Activated T-cell treated with anti-CD3 and anti-CD28 coated beads for 48 hours (primary cell): ENCODE measurements around the gene ADARB2.
"Not testable (repeated sequence)": the region's sequence is repeated elsewhere in the genome, so short reads cannot be mapped to it uniquely, and the experiment has no call there.

ENCODE experiments used
- DNase-seq: peaks from one replicate; pipeline ENCODE4 v3.0.0-alpha.2; 2020; ENCODE audit warnings: low read depth

ADARB2 gene

DNA sequence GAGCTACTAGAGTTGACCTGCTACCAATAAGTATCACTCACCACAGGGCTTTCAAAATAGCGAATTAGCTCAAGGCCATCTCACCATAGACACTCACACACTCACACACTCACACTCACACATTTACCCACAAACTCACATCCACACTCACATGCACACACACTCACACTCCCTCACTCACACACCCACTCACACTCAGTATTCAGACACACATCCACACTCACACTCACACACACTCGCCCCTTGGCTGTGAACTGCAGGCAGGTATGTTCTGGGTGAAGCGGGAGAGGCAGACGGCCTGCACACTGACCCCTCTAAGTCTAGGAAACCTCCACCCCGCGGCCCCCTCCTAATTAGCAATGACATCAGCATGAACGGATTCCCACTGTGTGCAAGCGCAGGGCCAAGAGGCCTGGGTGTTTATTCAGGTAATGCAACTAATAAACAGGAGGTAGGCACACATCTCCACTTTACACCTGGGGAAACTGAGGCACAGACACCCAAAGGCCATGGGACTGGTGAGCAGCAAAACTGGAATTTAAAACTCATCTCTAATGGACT, 94.6 kb downstream of the ADARB2 start:
- no peak for DNase-seq

DNA sequence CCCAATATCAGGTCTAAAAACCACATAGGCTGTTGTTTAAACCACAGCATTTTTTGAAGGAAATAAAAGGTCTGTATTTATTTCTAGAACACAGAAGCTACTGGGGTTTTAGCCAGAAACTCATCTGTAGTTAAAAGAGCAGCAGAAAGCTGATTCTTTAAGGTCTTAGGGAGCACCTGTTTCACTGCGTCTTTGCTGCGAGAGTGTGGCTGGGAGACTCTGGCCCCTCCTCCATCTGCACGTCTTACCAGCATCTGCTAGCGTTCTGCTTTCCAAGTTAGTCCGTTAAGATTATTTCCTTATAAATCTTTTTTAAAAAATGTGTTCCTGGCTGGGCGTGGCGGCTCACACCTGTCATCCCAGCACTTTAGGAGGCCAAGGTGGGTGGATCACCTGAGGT, 95.9 kb downstream of the ADARB2 start:
- no peak for DNase-seq

DNA sequence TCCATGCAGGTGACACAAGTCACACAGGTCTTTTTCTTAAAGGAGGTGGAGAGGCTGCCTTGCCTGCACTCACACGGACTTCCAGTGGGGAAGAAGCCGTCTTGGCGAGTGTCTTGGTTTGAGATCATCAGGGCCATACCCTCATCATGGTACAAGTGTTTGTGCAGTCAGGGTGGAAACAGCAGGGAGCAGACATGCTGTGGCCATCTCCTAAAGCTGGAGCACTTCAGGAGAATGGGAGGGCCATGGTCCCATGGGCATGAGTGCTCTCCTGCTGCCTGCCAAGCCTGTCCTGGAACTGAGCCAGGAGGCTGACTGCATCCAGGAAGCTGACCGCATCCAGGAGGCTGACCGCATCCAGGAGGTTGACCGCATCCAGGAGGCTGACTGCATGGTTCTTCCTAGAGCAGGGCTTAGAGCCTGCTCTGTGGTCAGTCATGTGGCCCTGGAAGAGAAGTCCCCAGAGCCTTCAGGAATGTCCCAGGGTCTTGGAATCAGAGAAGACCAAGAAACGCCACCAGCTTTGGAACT, 98.4 kb downstream of the ADARB2 start:
- DNase-seq: no peak

DNA sequence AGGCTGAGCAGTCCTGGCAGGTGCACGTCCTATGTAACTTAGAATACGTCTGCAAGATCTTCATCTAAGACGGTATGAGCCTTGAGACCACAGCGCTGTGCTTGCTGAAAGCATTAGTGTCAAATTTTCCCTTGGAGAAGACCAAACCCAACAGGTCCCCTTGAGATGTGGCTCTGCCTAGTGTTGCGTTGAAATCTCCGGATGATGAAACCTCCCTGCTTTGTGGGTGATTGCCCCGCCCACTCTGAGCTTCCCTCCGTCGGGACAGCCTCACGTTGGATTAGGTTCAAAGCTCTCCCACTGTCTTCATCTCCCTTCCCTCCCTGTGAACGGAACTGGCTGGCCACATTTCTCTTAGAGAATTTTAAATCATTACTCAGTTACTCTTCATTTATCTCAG, 102.0 kb downstream of the ADARB2 start:
- DNase-seq: no peak

DNA sequence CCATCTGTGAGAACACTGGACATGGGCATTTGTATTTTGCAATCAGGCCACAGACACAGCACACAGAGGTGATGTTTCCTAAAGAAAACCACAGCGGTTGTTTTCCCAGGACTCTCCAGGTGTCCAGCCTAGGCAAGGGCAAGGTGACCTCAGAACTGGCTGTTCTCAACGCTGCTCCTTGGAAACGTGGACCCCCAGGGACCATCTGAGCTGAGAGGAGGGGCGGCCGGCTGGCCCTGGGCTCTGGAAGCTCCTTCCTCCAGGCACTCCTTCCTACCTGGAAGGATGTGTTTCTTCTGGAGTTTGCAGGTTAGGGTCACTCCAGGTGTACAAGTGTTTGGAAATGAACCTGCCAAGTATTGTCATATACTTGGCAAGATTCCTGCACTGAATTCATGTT, 103.1 kb downstream of the ADARB2 start:
- DNase-seq: no peak

DNA sequence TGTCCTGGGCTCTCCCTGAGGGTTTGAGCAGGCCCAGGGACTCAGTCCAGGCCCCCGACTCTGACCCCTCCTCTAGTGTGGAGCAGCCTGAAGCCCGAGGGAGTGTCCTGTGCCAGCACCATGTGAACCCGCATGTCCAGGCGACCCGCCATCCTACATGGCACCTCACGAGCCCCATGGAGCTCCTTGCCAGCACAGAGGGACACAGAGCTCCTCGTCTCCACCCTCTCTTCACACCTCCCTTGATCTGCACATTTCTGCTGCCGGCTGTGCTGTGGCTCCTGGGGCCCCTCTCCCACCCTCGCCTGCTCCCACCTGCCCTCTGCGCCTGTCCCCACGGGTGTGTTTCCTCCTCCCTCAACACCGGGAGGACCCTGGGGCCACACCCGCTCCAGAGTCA, 103.5 kb downstream of the ADARB2 start:
- DNase-seq: no peak

DNA sequence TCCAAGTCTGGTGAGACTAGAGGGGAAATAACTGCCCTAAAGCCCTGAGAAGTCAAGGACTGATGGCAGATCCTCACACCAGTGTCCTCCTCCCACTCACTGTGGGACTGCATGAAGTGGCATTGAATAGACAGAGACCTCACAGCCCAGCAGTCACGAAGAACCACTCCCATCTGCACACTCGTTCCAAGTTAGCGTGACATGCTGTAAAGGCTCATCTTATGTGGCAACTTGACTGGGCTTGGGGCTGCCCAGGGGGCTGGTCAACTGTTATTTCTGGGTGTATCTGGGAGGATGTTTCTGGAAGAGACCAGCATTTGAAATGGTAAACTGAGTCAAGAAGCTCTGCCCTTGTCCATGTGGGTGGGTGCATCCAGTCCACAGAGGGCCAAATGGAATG, 104.7 kb downstream of the ADARB2 start:
- no peak for DNase-seq

DNA sequence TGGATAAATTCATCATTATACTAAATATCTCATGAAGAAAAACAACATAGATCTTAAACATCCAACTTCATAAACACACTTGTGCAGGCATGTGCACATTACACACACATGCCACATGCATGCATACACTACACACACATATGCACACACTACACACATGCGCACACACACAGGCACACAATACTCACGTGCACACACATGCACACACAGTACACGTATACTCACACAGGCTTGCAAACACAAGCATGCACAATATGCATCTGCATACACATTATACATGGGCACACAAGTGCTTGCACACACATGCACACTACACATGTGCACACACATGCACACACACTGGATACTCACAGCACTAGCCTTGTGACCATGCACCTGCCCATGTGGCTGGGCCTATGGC, 105.2 kb downstream of the ADARB2 start:
- DNase-seq: no peak

DNA sequence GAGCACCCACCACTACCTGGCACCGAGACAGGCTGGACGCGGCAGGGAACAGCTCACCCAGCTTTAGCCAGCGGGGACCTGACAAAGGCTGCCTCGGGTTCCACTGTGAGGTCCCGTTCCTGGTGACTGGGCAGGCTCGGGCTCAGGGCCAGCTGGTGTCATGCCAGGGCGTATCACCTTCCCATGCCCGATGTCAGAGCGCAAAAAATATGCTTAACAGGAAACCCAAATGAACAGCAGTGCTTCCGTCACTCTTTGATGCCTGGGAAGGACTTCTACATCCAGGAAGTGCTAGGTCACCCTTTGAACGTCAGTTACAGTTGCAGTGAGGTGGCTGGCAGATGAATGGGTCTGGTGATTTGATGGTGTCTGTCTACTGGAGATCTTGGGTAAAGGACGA, 106.0 kb downstream of the ADARB2 start:
- DNase-seq: no peak

DNA sequence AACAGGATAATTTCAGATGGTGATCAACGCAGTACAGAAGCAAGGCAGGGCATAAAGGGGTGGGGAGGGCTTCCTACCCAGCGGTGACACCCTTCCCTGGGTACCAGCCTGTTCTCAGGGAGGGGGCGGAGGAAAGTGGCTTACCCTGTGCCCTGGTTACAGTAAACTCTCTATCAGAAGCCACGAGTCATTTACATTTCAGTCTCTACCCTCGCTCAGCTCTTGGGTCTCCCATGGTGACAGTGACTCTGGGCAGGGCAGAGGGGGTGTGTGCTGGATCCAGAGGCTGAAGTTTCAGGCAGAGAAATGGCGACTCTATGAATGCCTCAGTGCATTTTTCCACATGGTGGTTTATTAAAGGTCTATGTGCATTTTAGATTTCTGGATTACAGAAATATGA, 107.0 kb downstream of the ADARB2 start:
- DNase-seq: no peak

DNA sequence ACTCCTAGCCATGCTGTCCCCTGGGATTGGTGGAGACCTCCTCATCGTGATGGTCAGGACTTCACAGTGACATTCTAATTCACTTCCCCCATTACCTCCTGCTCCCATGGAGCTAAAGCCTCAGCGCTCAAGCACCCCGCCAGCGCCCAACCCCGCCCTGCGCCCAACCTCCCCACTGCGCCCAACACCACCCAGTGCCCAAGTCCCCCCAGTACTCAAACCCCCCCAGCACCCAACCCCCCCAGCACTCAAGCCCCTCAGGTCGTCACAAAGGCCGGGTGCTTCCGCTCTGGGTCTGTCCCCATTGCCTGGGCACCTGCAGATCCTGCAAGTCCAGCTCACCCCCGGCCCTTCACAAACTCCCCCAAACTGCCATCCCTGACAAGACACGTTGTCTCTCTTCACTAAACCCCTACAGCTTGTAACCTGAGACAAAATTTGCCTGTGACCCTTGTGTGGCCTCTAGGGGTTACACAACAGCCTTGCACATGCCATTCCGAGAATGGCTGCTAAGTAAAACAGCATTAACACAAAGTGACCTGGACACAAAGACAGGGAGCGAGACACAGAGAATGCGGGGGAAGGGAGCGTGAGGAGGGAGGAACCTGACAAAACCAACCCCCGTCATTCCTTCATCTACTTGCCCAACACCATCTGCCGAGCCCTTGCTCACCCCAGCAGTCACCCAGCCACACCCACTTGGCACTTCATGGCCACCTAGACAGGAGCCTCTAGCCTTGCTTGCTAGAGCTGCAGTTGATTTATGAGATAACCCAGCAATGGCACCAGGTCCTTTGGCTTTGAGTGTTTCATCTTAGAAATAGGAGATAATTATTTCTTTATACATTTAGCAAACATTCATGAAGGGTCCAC, 107.8 kb downstream of the ADARB2 start:
- DNase-seq: no peak

DNA sequence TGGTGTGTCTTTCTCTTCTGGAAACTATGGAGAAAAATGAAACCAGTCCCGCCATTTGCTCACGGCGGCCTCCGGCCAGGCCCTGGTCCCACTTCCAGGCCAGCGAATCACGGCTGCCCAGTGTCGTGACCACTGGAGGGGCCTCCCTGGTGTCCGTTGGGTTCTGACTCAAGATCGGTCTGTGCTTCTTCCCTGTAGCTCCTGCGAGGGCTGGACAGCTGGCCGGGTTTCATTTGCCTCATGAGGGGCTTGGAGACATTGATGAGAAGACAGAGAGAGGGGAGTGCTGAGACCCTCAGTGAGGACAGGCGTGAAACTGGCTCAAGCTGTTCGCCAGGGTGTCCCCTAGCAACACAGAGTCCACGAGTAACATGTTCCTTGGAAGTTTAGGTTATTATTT, 108.6 kb downstream of the ADARB2 start:
- DNase-seq: no peak

DNA sequence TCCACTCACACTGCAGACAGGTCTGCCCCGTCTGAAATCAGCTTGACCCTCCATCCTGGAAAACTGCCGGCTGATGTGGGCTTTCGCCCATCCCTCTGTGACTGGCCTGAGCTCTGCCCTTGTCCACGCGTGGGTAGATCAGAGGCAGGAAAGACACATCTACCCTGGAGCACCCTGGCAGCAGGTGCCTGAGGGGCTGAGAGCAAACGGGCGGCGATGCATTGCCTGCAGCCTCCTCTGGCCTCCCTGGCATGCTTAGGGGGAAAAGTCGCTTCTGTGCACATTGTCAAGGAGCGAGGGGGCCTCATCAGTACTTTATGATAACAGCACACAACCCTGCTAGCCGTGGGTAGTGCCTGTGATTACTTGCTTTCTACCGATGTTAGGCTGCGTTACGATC, 109.4 kb downstream of the ADARB2 start:
- no peak for DNase-seq

DNA sequence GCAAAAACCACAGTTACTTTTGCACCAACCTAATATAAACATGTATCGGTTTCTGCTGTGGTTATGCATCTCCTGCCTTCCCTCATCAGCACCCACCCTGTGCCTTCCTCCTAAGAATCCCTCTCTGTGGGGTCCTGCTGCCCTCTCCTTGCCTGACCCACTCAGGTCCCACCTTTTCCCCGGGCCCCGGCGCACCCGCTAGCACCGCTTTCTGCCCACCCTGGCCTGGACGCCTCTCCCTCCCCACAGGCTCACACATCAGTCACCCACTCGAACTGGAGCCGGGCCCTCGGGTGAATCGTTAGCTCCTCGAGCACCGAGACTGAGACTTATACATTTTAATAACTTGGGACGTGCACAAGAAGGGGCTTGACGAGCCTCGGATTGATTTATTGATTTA, 110.5 kb downstream of the ADARB2 start:
- DNase-seq: no peak

DNA sequence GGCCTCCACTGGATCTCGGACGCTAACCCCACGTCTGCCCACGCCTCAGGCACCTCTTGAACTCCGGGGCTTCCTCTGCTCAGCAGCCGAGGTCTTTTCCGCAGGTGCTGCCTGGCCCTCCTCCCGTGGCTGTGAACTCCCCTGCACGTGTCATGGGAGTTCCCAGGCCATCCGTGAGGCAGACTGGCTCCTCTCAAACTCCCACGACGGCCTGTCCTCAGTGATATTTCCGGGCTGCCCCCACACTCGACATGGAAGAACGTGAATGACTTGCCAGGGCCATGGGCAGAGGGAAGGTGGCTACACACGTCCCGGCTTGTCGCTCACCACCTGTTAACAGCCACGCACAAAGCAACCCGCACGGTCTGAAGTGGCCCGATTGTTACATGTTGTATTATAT, 110.9 kb downstream of the ADARB2 start:
- DNase-seq: no peak

DNA sequence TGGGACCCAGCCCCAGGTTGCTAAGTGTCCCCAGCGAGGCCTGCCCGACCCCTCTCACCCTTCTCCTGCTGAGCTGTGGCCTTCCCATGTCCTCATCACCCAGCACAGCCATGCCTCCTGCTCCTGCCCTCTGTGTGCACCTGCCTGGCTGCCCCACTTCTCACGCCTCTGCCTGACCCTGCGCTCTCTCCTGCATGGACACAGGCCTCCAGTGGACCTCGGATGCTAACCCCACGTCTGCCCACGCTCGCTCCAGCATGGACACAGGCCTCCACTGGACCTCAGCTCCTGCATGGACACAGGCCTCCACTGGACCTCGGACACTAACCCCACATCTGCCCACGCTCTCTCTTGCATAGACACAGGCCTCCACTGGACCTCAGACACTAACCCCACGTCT, 111.6 kb downstream of the ADARB2 start:
- DNase-seq: no peak

DNA sequence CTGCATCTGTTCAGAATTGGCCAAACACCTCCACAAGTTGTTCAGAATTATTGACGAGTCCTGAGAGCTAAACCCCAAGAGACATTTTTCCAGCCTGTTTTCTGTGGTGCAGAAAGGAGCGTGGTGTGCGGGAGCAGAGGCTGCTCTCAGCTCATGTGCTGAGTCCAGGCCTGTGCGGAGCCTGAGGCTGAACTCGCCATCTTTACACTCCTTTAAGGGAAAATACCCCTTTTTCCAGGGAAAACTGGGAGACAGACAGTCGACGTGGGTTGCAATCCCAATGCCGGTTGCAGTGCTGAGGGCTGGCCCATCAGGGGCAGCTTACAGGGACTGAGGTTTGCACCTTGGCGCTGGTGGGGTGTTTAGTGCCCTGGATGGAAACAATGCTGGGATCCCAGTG, 112.2 kb downstream of the ADARB2 start:
- no peak for DNase-seq

DNA sequence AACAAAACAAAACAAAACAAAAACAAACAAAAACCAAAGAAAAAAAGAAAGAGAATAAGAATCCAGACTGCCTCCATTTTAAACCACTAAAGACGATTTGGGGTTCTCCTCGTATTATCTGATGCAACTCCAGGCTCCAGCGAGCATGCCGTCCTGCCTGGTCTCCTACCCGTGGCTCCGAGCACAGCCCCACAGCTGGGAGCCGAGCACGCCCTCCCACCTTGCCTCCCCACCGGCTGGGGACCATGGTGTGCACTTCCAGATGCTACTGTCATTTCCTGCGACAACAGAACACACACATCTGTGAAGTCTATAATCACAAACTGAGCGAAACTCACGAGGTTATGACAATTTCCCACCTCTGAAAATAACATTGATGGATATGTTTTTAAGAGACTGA, 113.1 kb downstream of the ADARB2 start:
- DNase-seq: no peak

DNA sequence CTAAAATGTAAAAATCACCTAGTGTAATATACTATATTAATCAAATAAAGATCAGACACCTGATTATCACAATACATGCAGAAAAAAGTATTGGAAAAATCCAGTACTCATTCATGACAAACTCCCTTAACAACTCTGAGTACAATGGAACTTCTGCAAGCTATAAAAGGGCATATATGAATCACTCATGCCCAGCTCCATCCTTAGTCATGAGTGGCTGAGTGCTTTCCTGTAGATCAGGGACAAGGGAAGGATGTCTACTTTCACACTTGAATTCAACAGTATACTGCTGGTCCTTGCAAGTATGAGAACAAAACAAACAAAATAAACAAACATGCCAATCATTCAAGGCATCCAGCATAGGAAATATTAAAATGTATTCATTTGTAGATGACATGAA, 116.5 kb downstream of the ADARB2 start:
- DNase-seq: no peak

DNA sequence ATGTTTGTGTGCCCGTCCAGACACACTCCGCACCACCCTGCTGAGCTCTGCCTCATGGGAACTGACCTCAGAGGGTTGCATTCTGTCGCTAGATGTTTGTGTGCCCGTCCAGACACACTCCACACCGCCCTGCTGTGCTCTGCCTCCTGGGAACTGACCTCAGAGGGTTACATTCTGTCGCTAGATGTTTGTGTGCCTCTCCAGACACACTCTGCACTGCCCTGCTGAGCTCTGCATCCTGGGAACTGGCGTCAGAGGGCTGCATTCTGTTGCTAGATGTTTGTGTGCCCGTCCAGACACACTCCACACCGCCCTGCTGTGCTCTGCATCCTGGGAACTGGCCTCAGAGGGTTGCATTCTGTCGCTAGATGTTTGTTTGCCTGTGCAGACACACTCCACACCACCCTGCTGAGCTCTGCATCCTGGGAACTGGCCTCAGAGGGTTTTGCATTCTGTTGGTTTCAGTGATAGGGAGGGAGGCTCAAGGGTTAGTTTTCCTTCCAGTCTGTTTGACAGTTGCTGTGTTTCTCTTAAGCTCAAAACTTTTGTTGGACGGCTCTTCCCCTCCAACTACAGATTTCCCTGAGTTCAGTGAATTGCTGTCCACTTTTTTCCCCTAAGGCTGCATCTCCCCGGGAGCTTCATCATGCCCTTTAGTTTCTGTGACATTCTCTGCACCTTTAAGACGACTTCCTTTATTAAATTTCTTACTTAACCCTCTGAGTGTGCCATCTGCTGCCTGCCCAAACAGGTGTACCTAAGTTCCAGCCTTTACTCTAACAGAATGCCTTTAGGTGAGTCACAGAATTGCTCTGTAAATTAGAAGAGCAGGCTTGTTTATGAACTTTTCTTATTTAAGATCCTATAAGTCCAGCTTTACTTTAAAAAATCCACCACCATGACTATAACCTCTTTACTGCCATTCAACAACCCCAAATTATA, 119.7 kb downstream of the ADARB2 start:
- DNase-seq: not testable (repeated sequence)

DNA sequence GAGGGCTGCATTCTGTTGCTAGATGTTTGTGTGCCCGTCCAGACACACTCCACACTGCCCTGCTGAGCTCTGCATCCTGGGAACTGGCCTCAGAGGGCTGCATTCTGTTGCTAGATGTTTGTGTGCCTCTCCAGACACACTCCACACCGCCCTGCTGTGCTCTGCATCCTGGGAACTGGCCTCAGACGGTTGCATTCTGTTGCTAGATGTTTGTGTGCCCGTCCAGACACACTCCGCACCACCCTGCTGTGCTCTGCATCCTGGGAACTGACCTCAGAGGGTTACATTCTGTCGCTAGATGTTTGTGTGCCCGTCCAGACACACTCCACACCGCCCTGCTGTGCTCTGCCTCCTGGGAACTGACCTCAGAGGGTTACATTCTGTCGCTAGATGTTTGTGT, 120.6 kb downstream of the ADARB2 start:
- not testable (repeated sequence) for DNase-seq

DNA sequence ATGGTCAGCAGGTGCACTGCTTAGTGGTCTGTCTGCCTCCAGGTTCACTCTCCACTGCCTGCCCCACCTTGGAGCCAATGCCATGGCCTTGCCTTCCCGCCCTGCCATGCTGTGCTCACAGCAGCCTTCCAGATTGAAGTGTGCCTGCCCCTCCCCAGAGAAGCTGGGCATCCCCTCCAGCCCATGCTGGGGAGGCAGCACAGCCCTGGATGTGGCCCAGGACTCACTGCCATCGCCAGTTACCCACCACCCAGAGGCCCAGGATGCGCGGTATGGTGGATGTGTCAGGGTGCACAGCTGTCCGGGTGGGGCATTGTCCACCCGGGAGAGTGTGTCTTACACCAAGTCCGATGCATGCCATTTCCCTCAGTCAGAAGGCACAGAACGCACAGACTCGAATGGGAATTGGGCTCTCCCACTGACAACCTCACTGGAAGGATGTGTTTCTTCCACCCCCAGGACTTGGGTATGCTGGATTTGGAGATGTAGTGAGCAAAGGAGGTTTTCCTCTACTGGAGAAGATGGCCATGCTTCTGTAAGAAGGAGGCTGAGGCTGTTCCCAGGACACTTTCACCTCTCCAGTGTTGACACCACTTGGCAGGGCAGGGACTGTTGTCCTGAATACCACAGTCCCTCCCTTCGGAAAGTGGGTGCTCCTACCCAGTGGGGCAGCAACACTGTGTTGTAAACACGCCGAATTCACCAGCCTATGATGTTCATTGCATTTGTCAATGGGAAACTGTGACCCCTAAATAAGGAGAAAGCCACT, 122.0 kb downstream of the ADARB2 start:
- DNase-seq: no peak
